Colonic mucosa (tissue), 4 donors: Measurements from ENCODE around the gene RECQL5. TPM values are rescaled to one million over a fixed set of nuclear protein-coding genes. Genes with fewer than 3 reads are reported as not detected.
A peak's percentile ranks its signal among the peaks of the same experiment; 100 is the strongest.

Source experiments
- DNase-seq: peaks from one replicate; pipeline ENCODE4 v3.0.0-alpha.2; 2020
- H3K27ac ChIP-seq: fragments of 200-600 bp; one replicate; pipeline ENCODE4 v1.8.0; 2021
- H3K27me3 ChIP-seq: fragments of 200-600 bp; one replicate; pipeline ENCODE4 v1.8.0; 2021
- H3K36me3 ChIP-seq: fragments of 200-600 bp; one replicate; pipeline ENCODE4 v1.8.0; 2021
- H3K4me1 ChIP-seq: fragments of 200-600 bp; one replicate; pipeline ENCODE4 v1.8.0; 2021; ENCODE audit warnings: mild to moderate bottlenecking
- H3K4me3 ChIP-seq: fragments of 200-600 bp; one replicate; pipeline ENCODE4 v1.8.0; 2021
- H3K9ac ChIP-seq, 2 donors: one replicate each; pipeline ENCODE4 v1.7.0; 2013; ENCODE audit warnings: control low read depth in 2 of 2, low read depth in 2 of 2, low read length in 2 of 2
- H3K9me3 ChIP-seq: fragments of 200-600 bp; one replicate; pipeline ENCODE4 v1.8.0; 2021
- CTCF ChIP-seq: fragments of 200-600 bp; IDR thresholded peaks from one replicate; pipeline ENCODE4 v1.8.0; 2022; ENCODE audit warnings: antibody characterized with exemption, mild to moderate bottlenecking
- intact Hi-C: fragments of 100-400 bp; cut with DNase I; formaldehyde crosslinking; loops from one replicate; pipeline ENCODE4 v1.14.1; 2022
- total RNA-seq, 2 donors: library from RNA; stranded (reverse); fragmentation: NEBNext Ultra II Directional in 1 of 2; extraction: Animal tissue kit (Norgen Biotek cat#: 25700) in 1 of 2; gene quantifications; one replicate each; pipeline ENCODE4 v1.2.1, GENCODE V29; 2021
- donor health status: healthy.
- donor health status: DM: no; HTN: no; CAD: no.
- donor health status: DM: no; HTN: no; CAD: no.

Gene RECQL5
- total RNA-seq, 2 donors from 2014 or later = 18.7 to 43.1 TPM

DNA sequence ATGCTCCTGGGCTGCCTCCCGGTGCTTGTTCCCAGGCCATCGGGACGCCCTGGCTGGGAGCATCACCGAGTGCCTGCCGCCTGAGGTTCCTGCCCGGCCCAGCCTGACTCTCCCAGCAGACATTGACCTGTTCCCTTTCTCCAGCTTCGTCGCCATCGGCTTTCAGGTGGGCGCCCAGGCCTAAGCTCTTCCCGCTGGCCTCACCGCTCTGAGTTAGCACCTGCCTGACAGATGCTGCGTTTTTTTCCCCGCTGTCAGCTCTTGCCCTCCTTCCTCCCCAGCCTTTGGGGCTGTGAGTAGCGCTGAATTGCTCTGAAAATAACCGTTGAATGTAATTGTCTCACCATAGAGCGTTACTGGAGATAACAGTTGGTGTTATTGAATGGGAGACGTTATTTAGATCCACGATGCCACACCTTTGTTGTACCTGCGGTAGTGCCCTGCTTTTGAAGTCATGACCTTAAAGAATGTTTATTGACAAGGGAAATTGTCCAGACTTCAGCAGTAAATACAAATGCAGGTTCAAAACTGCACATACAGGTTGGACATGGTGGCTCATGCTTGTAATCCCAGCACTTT is 55.0 kb downstream of the RECQL5 start:
- peak overlapping the region; percentile 81 for H3K27ac ChIP-seq
- no peak for TF ChIP-seq CTCF
- peak overlapping the region; percentile 1 for H3K4me3 ChIP-seq
- no peaks in the 10 kb centered on the region for H3K36me3 ChIP-seq
- H3K9ac ChIP-seq = peak overlapping the region; percentile 53 to 81
- peak; percentile 74 for DNase-seq
- H3K4me1 ChIP-seq = peaks cover 10% of the 10 kb centered on the region
- H3K9me3 ChIP-seq = no peaks in the 10 kb centered on the region
- intact Hi-C loops = no loop called here
- no peaks in the 10 kb centered on the region for H3K27me3 ChIP-seq

GRCh38 chr17:75610103-75610984 is 56.6 kb downstream of the RECQL5 start:
- peak; percentile 92 for DNase-seq
- H3K27me3 ChIP-seq = no peaks in the 10 kb centered on the region
- no peak for TF ChIP-seq CTCF
- H3K4me3 ChIP-seq = peak overlapping the region; percentile 11
- no peaks in the 10 kb centered on the region for H3K9me3 ChIP-seq
- H3K4me1 ChIP-seq = peaks cover 4% of the 10 kb centered on the region
- peak overlapping the region; percentile 81 for H3K27ac ChIP-seq
- H3K36me3 ChIP-seq = no peaks in the 10 kb centered on the region
- H3K9ac ChIP-seq = peak overlapping the region; percentile 48 to 81
- intact Hi-C loops = no loop called here

DNA sequence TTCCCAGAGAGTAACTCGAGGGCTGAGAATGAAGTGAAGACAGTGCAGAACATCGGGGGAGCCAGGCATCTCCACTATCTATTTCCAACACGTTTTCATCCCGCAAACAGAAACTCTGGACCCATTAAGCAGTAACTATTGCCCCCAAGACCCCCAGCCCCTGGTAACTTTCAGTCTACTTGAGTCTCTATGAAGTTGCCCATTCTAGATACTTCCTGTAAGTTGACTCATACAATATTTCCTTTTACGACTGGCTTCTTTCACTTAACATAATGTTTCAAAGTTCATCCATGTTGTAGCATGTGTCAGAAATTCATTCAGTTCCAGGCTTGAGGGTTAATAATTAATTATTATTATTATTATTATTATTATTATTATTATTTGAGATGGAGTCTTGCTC is 59.9 kb downstream of the RECQL5 start:
- Histone ChIP-seq H3K9me3 (no peaks in the 10 kb centered on the region), H3K4me1 (peaks cover 8% of the 10 kb centered on the region), H3K27me3 (no peaks in the 10 kb centered on the region), H3K27ac (peak overlapping the region; percentile 32), H3K4me3 (no peak overlapping the region), H3K9ac (no peak overlapping the region), H3K36me3 (no peaks in the 10 kb centered on the region)
- intact Hi-C loops = no loop called here
- TF ChIP-seq CTCF = no peak
- no peak for DNase-seq

DNA sequence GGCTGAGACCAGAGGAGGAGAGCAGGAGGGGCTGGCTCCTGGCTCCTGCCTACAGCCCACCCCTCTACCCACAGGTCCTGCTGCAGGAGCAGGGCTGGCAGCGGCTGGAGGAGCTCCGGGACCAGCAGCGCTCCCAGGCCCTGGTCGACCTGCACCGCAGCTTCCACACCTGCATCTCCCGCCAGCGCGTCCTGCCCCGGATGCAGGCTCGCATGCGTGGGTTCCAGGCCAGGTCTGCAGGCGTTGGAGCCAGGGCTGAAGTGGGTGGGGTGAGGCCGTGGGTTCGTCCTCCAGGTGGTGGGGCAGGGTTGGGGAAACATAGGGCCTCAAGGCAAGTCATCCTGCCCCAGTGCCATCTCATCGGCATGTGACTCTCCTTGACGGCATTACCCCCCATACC is 61.2 kb downstream of the RECQL5 start:
- TF ChIP-seq CTCF = no peak
- Histone ChIP-seq H3K27me3 (no peaks in the 10 kb centered on the region), H3K36me3 (no peaks in the 10 kb centered on the region), H3K27ac (no peak overlapping the region), H3K9ac (no peak overlapping the region), H3K4me3 (no peak overlapping the region), H3K4me1 (peaks cover 8% of the 10 kb centered on the region), H3K9me3 (no peaks in the 10 kb centered on the region)
- DNase-seq = no peak
- intact Hi-C loops = no loop called here

DNA sequence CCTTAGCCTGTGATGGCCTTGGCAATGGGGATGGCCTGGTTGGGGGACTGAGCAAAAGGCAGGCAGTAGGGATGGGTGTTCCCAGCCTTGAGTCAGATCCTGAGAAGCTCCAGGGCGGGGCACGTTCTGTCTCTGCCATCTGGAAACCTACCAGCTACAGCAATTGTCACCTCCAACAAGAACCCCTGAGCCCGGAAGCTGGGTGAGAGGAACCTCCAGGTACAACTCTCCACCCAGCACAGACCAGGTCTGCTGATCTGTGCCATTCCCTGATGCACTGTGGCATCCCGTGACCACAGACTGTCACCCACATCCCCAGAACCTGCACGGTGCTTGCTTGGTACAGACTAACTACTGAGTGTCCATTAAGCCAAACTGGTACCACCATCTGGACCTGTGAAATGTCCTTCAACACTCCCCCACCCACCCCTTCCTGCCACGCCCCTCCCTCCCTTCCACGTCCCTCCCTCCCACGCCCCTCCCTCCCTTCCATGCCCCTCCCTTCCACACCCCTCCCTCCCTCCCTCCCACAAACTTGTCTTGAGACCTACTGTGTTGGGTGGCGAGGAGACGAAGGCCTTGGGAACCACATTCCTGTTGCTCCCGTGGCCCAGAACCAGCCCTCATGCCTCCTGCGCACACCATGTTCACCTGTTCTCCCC is 62.8 kb downstream of the RECQL5 start:
- no peak for TF ChIP-seq CTCF
- intact Hi-C loops = no loop called here
- H3K27ac ChIP-seq = no peak overlapping the region
- no peaks in the 10 kb centered on the region for H3K36me3 ChIP-seq
- H3K27me3 ChIP-seq = no peaks in the 10 kb centered on the region
- DNase-seq = peak; percentile 61
- H3K4me1 ChIP-seq = peaks cover 3% of the 10 kb centered on the region
- no peaks in the 10 kb centered on the region for H3K9me3 ChIP-seq
- H3K4me3 ChIP-seq = no peak overlapping the region
- H3K9ac ChIP-seq = peak overlapping the region in 1 of 2 donors; percentile 40
